NCI-H2029 treated with DMSO at 0.1 percent for 48 hours (cell line): ENCODE data around the gene SNX24.
"Not testable (repeated sequence)": the region's sequence is repeated elsewhere in the genome, so short reads cannot be mapped to it uniquely, and the experiment has no call there.

Experiments
- DNase-seq: peaks from one replicate; lab custom pipeline; 2025; lab: John Stamatoyannopoulos, UW

Gene SNX24

DNA sequence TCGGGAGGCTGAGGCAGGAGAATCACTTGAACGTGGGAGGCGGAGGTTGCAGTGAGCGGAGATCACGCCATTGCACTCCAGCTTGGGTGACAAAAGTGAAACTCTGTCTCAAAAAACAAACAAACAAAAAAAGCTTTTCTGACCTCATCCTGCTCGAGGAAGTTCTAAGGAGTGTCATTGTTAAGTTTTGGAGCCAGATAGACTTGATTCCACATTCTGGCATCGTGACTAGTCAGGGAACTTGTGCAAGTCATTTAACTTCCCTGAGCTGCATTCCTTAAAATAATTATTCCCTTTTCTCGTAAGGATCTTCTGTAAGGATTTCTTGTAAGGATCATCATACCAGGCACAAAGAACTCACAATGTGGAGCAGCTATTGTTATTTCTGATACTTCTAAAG, 26.2 kb downstream of the SNX24 start:
- DNase-seq: no peak

DNA sequence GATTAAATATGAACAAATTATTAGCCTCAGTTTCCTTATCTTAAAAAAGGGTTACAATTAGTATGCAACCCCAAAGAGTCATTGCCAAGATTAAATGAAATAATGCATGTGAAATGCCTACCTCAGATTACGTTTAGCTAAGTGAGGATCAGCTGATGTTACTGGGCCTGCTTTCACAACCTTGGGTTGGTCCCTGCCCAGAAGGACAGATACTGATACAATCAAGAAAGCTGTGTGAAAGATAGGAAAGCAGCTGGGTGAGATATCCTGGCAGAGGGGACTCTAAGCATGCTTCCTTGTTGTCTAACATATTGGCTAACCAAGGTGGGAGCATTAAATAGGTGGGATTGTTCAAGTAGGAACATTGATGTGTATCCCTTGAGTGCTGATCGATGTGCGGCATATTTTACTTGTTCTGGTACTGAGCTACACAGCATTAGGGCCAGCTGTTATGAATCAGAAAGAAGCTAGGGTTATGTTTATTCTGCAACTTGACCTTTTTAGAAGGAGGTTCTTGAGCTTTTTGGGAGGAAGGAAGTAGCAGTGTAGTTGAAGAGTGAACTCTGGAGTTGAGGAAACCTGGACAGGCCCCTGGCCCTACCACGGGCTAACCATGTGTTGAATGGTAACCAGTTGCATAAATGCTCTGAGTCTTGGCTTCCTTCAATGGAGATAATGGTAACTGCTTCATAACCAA, 28.9 kb downstream of the SNX24 start:
- no peak for DNase-seq

DNA sequence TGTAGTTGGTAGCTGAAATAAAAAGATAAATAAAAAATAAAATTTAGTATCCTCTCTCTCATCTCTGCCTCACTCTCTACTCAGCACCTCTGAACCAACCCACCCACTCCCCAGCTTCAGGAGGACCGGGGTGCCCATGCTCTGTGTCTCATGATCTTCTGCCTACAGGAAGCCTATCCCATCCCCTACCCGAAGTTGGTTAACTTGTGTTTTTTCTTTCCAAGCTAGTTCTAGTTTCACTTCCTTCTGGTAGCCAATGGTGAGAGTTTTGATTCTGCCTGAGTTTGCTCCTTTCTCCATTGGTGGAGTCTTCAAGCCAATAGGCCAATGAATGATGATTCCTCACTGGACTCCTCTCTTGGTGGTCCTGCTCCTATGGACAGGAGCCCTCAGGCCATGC, 32.1 kb downstream of the SNX24 start:
- no peak for DNase-seq

DNA sequence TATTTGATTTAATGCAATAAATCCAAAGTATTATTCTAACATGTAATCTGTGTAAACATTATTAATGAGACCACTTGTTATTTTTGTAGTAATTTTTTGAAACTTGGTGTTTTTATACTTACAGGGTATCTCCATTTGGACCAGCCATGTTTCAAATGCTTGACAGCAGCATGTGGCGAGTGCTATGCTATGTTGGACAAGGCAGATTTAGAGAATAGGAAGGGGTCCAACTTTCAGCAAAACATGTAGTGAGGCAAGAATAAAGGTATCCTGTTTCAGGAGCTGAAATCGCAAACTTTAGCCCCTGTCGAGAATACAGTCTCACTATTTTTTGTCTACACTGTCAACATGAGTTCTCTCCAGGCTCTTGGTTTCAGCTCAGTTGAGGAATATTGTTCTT, 33.7 kb downstream of the SNX24 start:
- DNase-seq: no peak

DNA sequence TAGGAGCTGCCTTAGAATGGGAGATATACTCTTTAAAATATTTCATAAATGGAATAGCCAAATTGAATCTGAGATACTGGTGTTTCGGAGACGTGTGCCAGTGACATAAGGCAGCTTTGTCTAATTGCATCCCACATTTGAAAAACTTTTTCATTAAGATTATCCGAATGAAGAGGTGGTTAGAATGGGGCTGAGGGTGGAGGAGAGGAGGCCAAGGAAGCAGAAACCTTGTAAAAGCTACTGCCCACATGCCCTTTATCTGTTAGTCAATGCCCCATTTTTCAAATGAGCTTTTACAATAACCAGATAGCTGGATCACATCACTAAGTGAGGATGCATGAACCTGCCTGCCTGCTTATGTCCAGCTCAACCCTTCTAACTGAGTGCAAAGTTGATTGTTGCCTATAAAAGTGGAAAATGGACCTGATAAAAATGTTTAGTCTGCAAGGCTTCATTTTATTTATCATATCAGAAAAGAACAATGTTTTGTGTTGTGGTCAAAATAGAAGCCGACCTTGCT, 34.8 kb downstream of the SNX24 start:
- no peak for DNase-seq

DNA sequence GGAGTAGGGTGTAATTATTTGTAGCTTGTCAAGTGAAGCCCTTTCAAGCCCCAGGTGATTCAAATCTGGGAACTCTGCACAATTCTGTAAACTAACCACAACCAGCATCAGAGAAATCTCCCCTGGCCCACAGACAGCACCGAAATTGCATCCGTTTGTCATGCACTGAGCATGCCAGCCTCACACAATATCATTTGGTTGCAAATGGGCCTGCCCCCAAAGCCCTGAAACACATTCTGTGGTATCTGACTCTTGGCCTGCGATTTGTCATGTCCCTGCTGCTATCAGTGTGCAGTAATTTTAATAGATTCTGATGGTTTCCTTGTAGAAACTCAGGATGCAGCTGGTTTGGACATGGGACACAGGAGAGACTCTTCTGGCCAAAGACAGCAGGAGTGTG, 35.3 kb downstream of the SNX24 start:
- no peak for DNase-seq

DNA sequence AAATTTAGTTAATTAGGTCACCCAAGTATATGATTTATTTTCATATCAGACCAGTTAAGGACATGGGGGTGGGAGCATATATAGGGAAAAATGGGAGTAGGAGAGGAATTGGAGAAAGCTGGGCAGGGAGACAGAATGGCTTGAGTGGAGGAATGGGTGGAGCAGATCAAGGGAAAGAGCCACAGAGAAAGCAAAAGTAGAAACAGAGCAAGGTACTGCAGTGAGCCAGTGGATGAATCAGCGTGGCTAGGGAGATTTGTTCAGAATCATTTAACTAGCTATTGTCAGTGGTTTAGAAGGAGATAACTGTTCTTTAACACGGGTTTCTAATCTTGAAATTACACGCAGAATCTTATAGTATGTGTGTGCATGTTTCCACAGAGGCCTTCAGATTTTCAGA, 37.4 kb downstream of the SNX24 start:
- DNase-seq: no peak

DNA sequence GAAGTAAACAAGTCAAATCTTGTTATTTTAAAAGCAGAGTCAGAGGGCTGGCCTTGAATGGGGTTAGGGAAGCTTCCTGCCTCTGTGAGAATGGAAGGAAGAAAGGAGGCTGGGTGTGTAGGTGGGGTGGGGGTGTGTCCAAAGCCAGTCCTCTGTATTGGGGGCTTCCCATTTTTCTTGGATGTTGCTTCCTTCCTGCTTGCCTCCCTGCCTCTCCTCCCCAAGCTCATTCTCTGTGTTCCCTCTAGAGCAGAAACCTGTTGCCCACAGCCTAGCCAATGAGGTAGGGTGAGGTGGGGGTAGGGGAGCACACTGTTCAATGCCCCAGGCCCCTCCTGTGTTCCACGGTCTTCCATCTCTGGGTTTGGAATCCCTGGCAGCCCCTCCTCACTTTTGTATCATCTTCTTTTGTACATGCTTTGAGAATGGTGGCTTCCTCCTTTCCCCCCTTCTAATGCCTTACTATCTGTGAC, 39.7 kb downstream of the SNX24 start:
- DNase-seq: no peak

DNA sequence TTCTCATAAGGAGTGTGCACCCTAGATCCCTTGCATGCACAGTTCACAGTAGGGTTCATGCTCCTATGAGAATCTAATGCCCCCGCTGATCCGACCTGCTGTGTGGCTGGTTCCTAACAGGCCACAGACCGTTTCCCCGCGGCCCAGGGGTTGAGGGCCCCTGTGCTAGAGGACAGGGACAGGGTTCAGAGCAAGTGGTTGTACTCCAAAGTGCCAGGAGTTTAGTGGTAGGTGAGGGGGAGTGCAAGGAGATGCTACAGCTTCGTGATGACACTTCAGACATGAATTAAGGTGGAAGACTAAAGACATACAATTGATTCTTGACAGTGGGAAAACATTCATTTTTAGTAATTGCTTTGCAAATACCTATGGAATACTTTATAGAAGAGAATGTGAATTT, 40.5 kb downstream of the SNX24 start:
- no peak for DNase-seq

DNA sequence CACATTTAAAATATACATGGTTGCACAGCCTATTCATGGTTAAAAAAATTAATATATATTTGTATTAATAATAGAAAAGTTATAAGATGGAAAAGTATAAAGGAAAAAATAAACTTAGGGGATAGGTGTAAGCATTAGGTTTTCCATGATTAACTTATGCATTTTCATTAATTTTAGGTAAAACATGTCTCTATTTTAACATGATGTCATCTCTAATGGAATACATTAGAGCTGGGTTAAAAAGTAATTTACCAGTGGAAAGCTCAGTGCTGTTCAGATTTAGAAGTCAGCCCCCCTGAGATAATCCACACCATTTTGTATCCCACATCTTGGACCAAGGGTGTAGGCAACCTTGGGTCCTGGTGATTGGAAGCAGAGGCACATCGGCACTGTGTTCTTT, 49.7 kb downstream of the SNX24 start:
- no peak for DNase-seq

DNA sequence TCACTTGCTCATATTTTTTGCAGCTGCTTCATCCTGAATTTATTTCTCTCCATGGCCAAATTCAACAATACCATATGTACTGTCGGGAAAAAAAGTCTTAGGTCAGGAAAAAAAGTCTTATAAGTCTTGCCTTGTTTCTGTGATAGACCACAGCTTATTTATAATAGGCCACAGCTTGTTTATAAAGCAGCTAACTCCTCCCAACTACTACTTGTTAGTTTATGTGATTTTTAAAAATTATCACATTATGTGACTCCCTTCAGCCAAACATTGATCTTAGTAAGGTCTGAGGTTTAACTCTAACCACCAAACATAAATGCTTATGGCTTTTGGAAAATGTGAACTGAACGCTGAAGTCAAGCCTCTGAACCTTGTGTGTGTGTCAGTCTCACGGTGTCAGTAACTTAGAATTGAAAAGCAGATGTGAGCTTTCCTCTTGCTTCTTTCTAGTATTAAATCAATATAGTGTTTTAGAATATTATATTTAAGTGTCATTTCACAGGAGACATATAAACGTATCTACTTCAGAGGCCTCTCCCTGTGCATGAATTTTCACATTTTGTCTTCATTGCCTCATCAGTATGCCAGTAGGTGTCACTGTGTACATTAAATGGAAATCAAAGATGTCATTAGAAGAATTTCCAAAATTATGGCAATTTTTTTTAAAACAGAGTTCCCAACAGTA, 51.3 kb downstream of the SNX24 start:
- DNase-seq: peak; percentile 47

DNA sequence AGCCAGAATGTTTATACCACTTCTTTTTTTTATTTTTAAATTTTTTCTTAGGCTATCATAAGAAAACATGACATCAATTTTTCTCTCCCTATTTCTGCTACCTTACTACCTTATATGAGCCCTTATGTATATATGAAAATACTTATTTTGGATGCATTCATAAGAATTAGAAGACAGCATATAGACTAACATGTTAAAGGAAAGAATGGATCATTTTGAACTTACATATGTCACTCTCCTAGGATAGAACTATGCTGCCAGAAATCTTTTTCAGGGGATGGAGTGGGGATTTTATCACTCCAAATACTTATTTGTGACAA, 51.8 kb downstream of the SNX24 start:
- DNase-seq: no peak

DNA sequence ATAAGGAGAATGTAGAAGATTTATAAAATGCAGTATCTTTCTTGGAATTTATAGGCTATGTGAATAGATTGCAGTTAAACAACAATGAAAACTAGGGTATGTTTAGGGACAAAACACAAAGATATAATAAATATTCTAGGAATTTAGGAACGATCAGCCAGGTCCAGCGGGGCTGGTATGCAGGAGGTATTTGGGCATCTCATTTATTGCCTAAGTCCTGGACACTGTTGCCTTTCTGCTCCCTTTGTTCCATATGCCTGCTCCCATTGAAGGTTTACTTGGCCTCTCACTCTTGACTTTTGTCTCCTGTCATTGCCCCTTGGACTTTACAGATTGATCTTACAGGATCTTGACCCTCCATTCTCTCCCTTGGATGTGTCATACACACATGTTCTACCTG, 55.9 kb downstream of the SNX24 start:
- DNase-seq: no peak

DNA sequence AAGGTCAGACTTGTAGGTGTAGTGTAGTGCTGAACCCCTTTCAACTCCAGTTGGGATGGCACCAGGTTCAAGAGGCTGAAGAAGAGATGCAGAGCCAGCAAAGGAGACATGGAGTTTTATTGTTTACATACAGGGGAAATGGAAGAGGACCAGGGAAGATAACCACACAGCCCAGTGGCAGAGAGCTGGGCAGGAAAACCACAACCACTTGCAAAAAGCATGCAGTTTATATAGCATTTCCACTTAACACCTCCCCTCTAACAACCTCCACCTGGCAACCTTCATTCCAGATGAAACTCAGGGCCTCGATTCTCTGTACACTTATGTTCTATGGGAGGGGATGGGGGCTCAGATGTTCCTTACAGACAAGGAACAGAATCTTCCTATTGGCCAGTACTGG, 56.9 kb downstream of the SNX24 start:
- peak; percentile 5 for DNase-seq

DNA sequence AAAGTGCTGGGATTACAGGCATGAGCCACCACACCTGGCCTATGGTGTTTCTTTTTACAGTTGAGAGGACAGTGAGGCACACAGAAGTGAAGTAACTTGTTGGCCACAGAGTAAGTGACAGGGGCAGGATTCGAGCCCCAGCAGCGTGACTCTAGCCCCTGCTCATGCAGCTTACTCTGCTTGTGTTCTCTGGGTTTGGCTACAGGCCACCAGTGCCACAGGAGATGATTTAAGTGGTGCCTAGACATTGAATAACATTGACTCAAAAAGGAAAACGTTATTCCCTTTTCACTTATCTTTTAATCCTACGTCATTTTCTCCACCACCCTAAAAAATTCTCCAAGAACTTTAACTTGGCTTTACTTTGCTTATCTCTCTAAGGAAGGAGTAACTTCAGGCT, 61.4 kb downstream of the SNX24 start:
- no peak for DNase-seq

DNA sequence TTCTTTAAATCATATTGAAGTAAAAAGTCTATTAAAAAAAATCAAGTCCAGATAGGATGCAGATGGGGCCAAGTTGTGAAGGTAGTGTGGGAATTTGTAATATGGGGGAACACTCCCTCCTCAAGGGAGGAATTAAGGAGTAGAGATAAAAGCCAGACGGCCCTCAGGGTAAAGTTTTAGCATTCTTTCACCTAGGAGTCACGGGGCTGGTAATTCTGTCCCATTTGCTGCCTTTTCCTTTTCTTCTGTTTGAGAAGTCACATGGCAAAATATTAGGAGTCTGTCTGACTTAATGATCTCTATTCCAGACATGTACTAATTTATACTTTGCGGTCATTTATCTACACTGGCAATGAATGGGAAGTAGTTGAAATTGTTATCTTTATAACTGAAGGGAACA, 61.9 kb downstream of the SNX24 start:
- no peak for DNase-seq

DNA sequence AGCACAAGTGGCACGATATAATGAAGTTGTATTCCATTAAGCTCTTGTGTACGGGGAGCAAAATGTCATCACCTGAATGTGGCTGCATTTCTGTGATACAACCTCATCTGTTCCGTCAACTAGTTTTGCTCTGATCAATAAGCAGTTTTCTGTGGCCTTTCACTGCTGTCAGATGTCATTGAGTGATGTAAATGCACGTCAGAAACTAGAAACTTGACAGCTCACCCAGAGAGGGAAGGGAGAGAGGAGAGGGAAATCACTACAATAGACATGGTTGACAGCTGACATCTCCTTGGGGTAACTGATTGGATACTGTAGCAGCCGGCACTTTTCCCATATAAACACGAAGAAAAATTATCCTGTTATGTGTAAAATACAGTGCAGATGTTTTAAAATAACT, 62.7 kb downstream of the SNX24 start:
- no peak for DNase-seq

DNA sequence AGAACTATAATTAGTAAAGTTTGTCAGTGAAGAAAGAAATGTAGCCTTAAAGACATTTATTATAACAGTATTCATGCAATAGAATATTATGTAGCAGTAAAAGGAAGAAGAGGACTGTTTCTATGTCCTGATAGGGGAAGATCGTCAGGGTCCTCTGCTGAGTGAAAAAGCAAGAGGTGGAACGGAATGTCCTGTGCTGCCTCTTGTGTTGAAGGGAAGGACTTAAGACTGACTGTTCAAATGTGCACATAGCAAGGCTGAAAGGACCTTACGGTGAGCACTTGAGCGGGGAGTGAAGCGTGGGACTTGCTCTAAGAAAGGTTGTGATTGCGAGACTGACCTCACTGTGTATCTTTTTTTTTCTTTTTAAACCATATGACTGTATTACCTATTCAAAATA, 63.2 kb downstream of the SNX24 start:
- no peak for DNase-seq

DNA sequence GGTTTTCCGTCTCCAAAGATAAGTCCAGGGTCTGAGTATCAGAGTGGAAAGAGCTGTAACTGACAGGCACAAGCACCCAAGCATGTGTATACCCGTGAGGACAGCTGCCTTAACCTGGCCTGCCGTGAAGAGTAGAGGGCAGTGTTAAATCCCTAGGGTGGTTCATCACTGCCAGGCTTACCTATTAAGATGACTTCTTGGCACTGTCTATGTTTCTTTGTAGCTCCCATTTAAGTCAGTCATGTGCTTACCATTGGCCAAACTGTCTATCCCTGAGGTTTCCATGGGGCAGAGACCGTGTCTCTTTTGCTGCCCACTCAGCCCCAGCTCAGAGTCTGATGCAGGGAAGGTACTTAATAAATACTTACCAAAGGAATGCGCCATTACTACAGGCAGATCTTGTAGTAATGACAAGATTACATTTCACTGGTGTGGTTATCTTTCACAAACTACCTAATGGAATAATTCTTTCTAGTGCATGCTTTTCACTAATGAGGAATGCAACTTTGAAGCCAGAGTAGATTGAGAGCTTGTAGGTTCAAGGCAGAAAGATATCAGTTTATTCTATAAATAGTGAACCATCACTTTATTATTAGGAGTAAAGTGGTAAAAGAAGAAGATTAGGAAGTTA, 64.2 kb downstream of the SNX24 start:
- DNase-seq: no peak

DNA sequence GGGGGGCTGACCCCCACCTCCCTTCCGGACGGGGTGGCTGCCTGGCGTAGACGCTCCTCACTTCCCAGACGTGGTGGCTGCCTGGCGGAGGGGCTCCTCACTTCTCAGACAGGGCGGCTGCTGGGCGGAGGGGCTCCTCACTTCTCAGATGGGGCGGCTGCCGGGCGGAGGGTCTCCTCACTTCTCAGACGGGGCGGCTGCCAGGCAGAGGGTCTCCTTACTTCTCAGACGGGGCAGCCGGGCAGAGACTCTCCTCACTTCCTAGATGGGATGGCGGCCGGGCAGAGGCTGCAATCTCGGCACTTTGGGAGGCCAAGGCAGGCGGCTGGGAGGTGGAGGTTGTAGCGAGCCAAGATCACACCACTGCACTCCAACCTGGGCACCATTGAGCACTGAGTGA, 68.0 kb downstream of the SNX24 start:
- DNase-seq: not testable (repeated sequence)

DNA sequence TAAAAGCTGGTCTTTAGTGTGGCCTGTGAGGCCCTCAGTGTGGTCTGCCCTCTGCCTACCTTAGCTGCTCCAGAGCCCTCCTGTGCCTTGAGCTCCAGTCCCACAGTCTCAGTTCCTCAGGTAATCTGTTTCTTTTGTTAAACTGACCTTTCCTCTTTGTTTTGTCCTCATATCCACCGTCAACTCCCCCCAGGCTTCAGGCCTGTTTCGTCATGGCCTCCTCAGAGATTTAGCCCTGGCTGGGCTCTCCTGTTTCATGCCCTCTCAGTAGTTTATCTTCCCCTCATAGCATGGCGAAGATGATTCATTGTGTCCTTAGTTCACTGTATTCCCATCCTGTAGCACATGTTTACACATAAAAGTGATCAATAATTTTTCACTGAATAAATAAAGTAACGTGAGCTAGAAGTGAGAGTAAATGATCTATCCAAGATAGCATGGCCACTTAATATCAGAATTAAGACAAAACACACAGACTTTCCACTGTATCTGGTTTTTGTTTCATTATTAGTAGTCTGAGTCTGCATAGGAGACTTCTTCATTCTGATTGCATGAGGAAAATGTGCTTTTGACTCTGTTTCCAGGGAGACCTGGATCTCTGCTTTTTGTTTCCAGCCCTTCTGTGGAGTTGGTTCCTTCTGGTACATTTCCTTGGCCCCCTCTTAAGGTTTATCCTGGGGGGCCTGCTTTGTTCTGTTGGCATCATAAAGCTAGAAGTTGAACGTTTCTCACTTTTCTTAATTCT, 70.5 kb downstream of the SNX24 start:
- no peak for DNase-seq

DNA sequence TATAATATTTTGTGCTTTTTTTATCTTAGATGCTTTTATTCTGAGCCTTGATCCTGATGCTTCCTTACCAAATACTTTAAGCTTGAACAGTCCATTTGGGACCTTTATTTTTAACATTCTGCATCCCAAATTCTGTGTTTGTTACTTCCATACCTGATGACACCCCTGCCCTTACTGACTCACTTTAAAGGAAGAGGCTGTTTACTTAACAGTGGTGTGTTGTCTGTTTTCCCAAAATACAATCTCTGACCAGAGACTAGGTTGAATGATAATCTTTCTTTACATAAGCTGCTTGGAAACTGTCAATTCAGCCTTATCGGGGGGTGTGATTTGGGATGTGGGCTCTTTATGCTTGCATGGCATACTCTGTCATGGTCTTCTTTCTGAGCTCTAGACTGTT, 71.1 kb downstream of the SNX24 start:
- DNase-seq: no peak

DNA sequence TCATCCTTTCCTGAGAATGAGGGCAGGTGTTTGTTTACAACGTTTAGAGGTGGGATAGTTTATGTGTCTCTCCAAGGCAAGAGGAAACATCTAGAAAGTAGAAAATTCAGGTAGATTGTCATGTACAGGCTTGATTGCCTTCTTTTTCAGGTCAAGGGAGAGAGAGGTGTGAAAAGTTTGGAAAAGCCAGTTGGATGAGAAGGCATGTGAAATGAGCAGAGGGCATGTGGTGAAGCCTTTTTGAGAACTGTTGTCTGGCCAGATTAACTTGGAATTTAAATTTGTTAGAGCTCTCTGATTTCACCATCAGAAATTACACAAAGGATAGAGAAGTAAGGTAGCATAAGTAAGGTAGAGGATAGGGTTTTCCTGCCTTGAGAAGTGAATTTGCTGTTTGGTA, 74.6 kb downstream of the SNX24 start:
- no peak for DNase-seq
